Stimulated activated CD4-positive, alpha-beta T cell treated with anti-CD3 and anti-CD28 coated beads, Interleukin-2, amount 100 ng/mL, for 4 hours (primary cell): ENCODE data around the gene XKRX.

Experiments used
- DNase-seq: peaks from one replicate; pipeline ENCODE4 v3.0.0-alpha.2; 2020; ENCODE audit warnings: low read depth

The XKRX gene

DNA sequence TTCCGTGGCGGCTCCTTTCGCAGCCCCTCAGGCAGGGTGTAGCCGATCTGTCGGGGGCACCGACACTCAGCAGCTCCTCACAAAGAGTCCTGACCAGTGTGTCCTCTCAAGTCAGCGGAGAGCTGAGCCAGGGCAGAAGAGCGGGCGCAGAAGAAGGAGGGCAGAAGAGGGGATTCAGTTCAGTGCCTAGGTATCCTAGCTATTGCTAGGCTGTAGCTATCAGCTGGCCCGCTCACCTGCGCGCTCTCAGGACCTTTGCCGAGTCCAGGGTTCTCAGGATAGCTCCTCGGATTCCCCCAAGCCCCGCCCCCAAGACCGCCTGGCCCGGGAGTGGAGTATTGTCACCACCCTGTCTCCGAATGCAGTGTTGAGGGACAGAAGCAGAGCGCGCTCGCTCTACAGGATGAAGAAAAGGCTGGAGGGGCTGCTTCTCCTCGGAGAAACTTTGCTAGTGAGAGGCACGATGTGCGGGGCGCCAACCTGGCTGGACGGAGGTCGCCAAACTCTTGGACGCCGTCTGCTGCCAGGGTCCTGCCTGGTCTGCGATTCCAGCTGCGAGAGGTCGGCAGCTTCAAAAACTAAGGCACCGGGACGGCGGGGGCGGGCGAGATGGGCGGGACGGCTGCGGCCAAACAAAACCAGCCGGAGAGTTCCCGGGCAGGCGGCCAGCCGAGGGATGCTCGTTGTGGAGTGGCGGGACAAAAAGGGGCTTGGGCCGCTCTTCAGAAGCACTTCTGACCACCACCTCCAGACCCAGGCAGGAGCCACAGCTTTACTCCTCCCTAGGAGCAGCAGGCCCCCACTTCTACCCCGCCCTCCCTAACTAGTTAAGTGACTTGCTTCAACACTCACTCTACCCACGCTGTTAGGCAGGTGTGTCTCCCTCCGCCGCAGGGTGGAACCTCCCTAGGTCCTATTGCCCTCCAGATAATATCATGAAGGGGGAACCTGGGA, at the start of gene XKRX:
TSS of gene XKRX (minus strand) at position 258 of the 954 bp plus-strand sequence. CDS start 613 bp downstream, outside the sequence.
- DNase-seq = peak; percentile 33

DNA sequence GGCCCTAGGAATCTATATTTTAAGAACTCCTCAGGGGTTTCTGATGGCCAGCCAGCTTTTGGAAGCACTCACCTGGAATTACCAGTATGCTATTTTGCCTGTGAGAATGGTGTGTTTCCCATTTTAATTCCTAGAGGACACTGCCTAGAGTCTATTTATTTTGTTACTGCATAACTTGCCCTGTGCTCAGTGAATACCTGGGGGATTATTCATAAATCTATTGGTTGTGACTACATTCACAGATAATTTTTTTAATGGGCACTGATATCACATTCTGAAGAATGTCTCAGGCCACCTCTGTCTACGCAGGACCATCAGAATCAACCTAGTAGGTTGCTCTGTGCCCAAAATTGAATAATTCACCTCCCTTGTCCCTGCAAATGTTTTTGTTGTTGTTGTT, 47.5 kb upstream of the XKRX start:
- no peak for DNase-seq

- DNase-seq = no peak
These were observed 46.5 kb upstream of the XKRX start for GRCh38 chrX:100975212-100975611.

DNA sequence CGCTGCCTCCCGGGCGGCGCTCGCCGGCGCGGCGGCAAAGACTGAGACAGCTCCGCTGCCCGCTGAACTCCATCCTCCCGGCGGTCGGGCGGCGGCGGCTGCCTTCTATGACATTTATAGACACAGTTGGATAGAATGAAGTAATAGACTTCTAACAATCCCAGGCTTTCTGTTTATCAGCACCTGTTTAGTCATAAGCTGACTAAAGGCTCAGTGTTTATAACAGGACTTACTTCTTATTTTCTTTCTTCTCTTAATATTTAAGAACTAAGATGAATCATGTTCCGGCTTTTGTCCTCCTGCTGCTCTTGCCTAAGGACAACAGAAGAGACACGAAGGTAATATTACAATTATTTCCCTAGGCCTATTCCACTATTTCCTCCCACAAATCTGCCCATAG, 44.7 kb upstream of the XKRX start:
- DNase-seq = no peak

DNA sequence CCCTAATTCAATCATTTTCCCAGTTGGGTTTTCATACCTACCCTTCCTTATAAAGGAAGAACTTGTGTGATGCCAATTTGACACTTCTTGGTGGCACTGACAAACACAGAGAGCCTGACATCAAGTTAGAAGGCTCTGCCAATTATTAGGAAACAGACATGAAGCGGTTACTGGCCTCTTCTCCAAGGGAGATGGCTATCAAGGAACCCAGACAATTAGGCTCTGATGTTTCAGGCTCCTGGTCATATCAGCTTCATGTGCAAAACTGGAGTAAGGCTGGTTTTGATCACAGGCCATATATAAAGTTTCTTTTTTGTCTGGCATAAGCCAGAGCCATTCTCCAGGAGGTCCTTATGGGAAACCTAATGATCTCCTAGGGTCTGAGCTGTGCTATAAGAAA, 41.2 kb upstream of the XKRX start:
- DNase-seq = no peak

DNA sequence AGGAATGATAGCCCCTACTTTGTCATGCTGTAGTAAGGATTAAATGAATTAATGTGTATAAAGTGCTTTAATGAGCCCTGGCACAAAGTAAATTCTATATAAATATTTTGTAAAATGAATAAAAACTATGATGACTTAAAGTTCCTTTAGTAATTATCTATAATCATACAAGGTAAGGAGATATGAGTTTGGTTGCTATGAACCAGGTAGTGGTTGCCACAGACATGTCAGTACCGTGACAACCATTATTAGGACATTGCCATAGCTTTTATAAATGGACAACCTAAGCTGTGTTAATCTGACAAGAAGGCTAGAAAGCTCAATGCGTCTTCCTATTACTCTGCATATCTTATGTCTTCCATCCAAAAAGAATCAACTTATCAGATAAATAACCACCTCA, 40.7 kb upstream of the XKRX start, which contains the start of gene ARL13A:
TSS of gene ARL13A (plus strand) at position 301 of the 400 bp plus-strand sequence. CDS start 3,982 bp downstream, outside the sequence.
- no peak for DNase-seq

DNA sequence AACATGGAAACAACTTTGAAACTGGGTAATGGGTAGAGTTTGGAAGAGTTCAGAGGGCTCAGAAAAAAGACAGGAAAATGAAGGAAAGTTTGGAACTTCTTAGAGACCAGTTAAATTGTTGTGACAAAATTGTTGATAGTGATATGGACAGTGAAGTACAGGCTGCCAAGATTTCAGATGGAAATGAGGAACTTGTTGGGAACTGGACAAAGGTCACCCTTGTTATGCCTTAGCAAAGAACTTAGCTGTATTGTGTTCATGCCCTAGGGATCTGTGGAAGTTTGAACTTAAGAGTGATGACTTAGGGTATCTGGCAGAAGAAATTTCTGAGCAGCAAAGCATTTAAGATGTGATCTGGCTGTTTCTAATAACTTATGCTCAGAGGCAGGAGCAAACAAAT, 35.6 kb upstream of the XKRX start:
- DNase-seq = no peak

GRCh38 chrX:100962811-100963210, 34.1 kb upstream of the XKRX start:
- no peak for DNase-seq

DNA sequence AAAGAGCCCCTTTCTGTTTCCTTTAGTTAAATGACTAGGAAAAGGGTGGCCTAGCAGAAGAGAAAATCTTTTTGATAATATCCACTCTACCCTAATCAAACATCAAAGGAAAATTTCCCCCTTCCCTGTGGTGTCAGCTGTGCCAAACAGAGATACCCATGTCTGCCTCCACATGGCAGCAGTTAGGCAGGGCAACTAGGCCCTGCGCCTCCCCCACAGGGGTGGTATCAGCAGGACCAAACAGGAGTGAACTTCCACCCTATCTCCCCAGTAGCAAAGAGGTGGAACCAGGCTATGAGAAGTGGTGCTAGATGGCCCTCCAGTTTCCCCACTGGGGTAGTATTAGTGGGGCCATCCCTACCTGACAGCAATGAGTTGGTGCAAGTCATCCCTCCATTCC, 19.8 kb upstream of the XKRX start:
- DNase-seq = no peak

- DNase-seq = no peak
These were observed 17.7 kb upstream of the XKRX start for GRCh38 chrX:100946299-100946927.

DNA sequence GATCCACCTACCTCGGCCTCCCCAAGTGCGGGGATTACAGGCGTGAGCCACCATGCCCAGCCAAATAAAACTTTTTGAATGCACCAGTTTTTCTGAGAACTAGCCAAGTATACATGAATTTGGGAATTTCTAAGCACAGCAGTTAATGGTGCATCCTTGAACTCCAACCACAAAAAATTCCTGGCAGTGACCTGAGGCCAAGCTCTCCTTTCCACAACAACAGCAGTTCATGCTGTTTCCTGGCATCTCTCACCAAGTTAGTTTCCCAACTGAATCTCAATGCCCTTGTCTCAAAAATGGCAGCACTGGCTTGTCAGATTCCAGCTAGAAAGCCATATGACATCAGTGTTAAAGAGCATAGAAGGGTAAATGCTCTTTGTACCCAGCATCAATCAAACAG, 15.9 kb upstream of the XKRX start:
- DNase-seq = no peak

DNA sequence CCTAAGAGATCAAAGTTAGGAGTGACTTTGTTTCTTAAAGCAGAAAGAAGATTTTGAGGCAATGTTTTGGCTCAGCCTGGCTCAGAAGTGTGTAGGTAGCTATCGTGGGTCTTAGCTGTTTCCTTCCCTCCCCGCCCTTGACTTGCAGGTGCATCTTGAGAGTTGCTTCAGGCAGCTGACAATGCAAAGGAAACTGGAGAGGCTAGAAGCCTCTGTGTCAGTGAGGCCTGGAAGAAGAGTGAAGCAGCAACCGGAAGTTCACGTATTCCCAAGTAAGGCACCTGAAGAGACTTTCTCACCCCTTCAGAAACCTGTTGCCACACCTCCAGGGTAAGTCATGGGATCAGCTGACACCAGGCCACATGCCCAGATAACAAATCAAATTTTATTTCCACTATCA, 10.6 kb upstream of the XKRX start:
- no peak for DNase-seq

- no peak for DNase-seq
These were observed 7.0 kb upstream of the XKRX start for GRCh38 chrX:100935767-100936166.

GRCh38 chrX:100931925-100932285, 3.2 kb upstream of the XKRX start:
- DNase-seq = no peak

GRCh38 chrX:100931218-100931924, 2.7 kb upstream of the XKRX start:
- no peak for DNase-seq

DNA sequence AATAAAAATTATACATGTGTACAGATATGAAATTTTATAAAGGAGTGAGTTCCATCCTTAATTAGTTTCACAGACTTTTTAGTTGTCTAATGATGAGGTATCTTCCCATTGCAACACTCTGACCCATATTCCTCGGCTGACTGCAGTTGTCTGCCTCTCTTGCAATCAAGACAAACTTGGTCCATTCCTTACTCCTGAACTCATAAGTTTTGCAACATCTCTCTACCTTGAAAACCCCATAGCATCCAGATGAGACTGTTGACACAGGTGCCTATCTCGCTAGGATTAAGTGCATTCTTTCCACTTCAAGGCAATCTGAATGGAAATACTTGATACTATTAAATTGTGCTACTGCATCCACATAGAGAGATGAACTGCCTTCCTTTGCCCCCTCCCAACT, 2.3 kb downstream of the XKRX start:
- no peak for DNase-seq

DNA sequence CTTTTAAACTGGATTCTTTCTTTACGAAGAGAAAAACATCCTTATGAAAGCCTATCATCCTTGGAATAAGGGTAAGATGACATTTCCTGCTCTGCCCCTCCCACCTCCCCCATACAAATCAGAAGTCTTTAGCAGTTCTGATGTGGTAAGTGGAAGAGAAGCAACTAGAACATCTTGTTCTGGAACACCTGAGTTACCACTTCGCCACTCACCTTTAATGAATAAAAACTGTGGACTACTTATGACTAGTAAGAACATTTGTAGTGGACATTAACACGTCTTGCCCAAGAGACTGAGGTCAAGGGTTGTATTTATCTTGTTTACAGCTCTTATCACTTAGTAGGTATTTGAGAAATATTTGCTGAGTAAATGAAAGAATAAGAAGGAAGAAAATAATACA, 4.3 kb downstream of the XKRX start:
- DNase-seq = no peak

DNA sequence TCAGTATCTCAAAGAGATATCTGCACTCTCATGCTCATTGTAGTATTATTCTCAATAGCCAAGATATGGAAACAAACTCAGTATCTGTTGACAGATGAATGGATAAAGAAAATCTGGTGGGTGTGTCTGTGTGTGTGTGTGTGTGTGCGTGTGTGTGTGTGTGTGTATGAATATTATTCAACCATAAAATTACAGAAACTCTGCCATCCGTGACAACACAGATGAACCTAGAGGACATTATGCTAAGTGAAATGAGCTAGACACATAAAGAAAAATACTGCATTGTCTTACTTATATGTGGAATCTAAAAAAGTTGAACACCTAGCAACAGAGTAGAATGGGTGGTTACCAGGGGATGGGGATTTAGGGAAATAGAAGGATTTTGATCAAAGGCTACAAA, 13.2 kb downstream of the XKRX start:
- DNase-seq = no peak

GRCh38 chrX:100913111-100913510, 15.6 kb downstream of the XKRX start:
- DNase-seq = no peak

- no peak for DNase-seq
These were observed 17.0 kb downstream of the XKRX start for GRCh38 chrX:100911731-100912130.

DNA sequence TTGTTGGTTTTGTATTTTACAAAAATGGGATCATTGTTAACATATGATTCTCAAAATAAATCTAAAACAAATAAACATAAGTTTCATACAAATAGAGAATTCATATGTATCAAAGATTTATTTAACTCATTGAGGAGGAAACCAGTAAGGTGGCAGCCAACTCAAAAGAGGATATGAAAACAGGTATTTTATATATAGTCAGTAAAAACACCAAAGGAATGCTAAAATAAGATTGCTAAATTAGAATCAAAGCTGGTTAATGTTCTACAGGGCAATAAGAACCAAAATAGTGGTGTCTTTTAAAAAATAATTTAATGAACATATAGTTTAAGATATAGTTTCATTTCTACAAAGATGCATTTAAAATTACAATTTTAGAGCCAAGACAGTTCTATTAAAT, 23.1 kb downstream of the XKRX start:
- no peak for DNase-seq

GRCh38 chrX:100904433-100904832, 24.3 kb downstream of the XKRX start:
- DNase-seq = no peak
